NCI-H1436 treated with DMSO at 0.1 percent for 48 hours (cell line): Measurements from ENCODE around the gene GLT1D1.

Source experiments
- DNase-seq: peaks from one replicate; lab custom pipeline; 2025; lab: John Stamatoyannopoulos, UW

GLT1D1 gene

GRCh38 chr12:128916425-128916824 is 63.1 kb downstream of the GLT1D1 start:
- no peak for DNase-seq

- DNase-seq: no peak
These were observed 65.4 kb downstream of the GLT1D1 start for GRCh38 chr12:128918481-128919260.

GRCh38 chr12:128920468-128920867 is 67.2 kb downstream of the GLT1D1 start:
- no peak for DNase-seq

GRCh38 chr12:128928361-128928760 is 75.1 kb downstream of the GLT1D1 start:
- no peak for DNase-seq

GRCh38 chr12:128929057-128929456 is 75.8 kb downstream of the GLT1D1 start:
- DNase-seq: no peak

- peak; percentile 84 for DNase-seq
These were observed 77.3 kb downstream of the GLT1D1 start for GRCh38 chr12:128930606-128931005.

GRCh38 chr12:128932521-128932920 is 79.2 kb downstream of the GLT1D1 start:
- no peak for DNase-seq

- DNase-seq: no peak
These were observed 79.8 kb downstream of the GLT1D1 start for GRCh38 chr12:128933039-128933438.

- no peak for DNase-seq
These were observed 80.6 kb downstream of the GLT1D1 start for GRCh38 chr12:128933926-128934325.

- no peak for DNase-seq
These were observed 85.6 kb downstream of the GLT1D1 start for GRCh38 chr12:128938886-128939285.

GRCh38 chr12:128940090-128940888 is 87.0 kb downstream of the GLT1D1 start:
- no peak for DNase-seq

- no peak for DNase-seq
These were observed 87.7 kb downstream of the GLT1D1 start for GRCh38 chr12:128940974-128941373.

GRCh38 chr12:128942960-128943477 is 89.7 kb downstream of the GLT1D1 start:
- peak; percentile 33 for DNase-seq

- DNase-seq: no peak
These were observed 91.7 kb downstream of the GLT1D1 start for GRCh38 chr12:128944956-128945355.

GRCh38 chr12:128947209-128947608 is 93.9 kb downstream of the GLT1D1 start:
- no peak for DNase-seq

- DNase-seq: no peak
These were observed 95.8 kb downstream of the GLT1D1 start for GRCh38 chr12:128949086-128949485.

GRCh38 chr12:128951448-128951847 is 98.2 kb downstream of the GLT1D1 start:
- DNase-seq: no peak

GRCh38 chr12:128956755-128957154 is 103.5 kb downstream of the GLT1D1 start:
- DNase-seq: no peak

- DNase-seq: peak; percentile 46
These were observed 106.6 kb downstream of the GLT1D1 start for GRCh38 chr12:128959901-128960300.

GRCh38 chr12:128961308-128961902 is 108.1 kb downstream of the GLT1D1 start:
- no peak for DNase-seq

GRCh38 chr12:128961957-128962356 is 108.7 kb downstream of the GLT1D1 start:
- no peak for DNase-seq

GRCh38 chr12:128966203-128966810 is 113.0 kb downstream of the GLT1D1 start:
- DNase-seq: peak; percentile 33
